Smooth muscle cell of the brain vasculature (primary cell): Measurements from ENCODE around the gene IFIT1B.
A peak's percentile ranks its signal among the peaks of the same experiment; 100 is the strongest.

ENCODE experiments used
- DNase-seq: peaks from one replicate; pipeline ENCODE4 v3.0.0-alpha.2; 2012; ENCODE audit warnings: low read depth, low spot score

Gene IFIT1B

GRCh38 chr10:89413398-89413912 is 35.6 kb downstream of the IFIT1B start:
- DNase-seq: no peak

- peak; percentile 62 for DNase-seq
These were observed 36.5 kb downstream of the IFIT1B start, which contains the start of gene IFIT5 for GRCh38 chr10:89414146-89414878. Gene IFIT5, plus strand, starts transcription at chr10:89414568. Its CDS starts 231 bp downstream, at chr10:89414799.

- DNase-seq: no peak
These were observed 37.3 kb downstream of the IFIT1B start for GRCh38 chr10:89414879-89415821.

GRCh38 chr10:89416465-89416864 is 38.6 kb downstream of the IFIT1B start:
- no peak for DNase-seq

GRCh38 chr10:89419548-89419947 is 41.7 kb downstream of the IFIT1B start:
- no peak for DNase-seq

GRCh38 chr10:89421018-89421476 is 43.2 kb downstream of the IFIT1B start:
- DNase-seq: no peak

GRCh38 chr10:89425000-89425399 is 47.1 kb downstream of the IFIT1B start:
- DNase-seq: no peak

- DNase-seq: peak; percentile 62
These were observed 48.5 kb downstream of the IFIT1B start for GRCh38 chr10:89426230-89426868.

- no peak for DNase-seq
These were observed 49.8 kb downstream of the IFIT1B start for GRCh38 chr10:89427629-89428028.

- DNase-seq: no peak
These were observed 51.0 kb downstream of the IFIT1B start for GRCh38 chr10:89428877-89429276.

GRCh38 chr10:89431977-89432376 is 54.1 kb downstream of the IFIT1B start:
- peak; percentile 65 for DNase-seq
